HG03442 (cell line): ENCODE data around the gene SYT11.

Experiments
- ATAC-seq: cut with Tn5 transposase; IDR thresholded peaks from one replicate; pipeline ENCODE4 v1.9.1; 2021; ENCODE audit warnings: mild to moderate bottlenecking, moderate library complexity; ENCODE audit not compliant: unreplicated experiment

Gene SYT11

GRCh38 chr1:155934097-155934935 is 74.9 kb downstream of the SYT11 start, which contains the start of gene KHDC4:
Gene KHDC4, minus strand, starts transcription at chr1:155934413. Its CDS starts 40 bp downstream, at chr1:155934373.
- peak; percentile 93 for ATAC-seq
